ENCODE results near the gene SEMA4G. TPM values are rescaled to one million over a fixed set of nuclear protein-coding genes. Genes with fewer than 3 reads are reported as not detected.
A peak's percentile ranks its signal among the peaks of the same experiment; 100 is the strongest.

SEMA4G gene
- polyA plus RNA-seq, 1 experiment: 4.2 TPM

DNA sequence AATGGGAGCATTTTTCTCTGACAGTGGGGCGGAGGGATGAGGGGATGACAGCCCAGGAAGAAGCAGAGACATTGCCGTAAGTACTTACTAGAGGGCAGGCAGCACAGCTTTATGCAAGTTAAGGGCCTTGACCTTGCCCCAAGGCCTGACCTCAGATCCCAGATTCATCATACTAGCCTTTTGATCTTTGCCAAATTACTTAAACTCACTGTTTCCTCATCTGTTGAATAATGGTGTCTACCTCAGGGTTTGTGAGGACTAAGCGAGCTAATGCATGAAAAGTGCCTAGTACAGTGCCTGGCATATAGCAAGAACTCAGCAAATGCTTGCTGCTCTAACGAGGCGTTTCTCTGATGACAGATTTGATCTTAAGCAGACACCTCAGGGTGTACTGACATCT is 3.5 kb upstream of the SEMA4G start:
- ChIA-PET CTCF (interaction anchor here (1.2 to 4.2 kb wide), 6 partner anchors 9 to 49 kb away, joined by 3 to 22 read pairs (median 5); no protein-coding TSS in a partner anchor), POLR2A (interaction anchor here (0.6 kb wide), 1 partner anchor 57 kb away, joined by 30 read pairs; no protein-coding TSS in a partner anchor)
- TF ChIP-seq, protein P1, sequence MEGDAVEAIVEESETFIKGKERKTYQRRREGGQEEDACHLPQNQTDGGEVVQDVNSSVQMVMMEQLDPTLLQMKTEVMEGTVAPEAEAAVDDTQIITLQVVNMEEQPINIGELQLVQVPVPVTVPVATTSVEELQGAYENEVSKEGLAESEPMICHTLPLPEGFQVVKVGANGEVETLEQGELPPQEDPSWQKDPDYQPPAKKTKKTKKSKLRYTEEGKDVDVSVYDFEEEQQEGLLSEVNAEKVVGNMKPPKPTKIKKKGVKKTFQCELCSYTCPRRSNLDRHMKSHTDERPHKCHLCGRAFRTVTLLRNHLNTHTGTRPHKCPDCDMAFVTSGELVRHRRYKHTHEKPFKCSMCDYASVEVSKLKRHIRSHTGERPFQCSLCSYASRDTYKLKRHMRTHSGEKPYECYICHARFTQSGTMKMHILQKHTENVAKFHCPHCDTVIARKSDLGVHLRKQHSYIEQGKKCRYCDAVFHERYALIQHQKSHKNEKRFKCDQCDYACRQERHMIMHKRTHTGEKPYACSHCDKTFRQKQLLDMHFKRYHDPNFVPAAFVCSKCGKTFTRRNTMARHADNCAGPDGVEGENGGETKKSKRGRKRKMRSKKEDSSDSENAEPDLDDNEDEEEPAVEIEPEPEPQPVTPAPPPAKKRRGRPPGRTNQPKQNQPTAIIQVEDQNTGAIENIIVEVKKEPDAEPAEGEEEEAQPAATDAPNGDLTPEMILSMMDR (IDR thresholded peaks at IDR 0.05; ENCODE audit: insufficient read depth, low read depth, low read length): no peak
- no peak overlapping the region for H3K4me3 ChIP-seq (ENCODE audit: low read depth, low read length)
- no peaks in the 10 kb centered on the region for H3K27me3 ChIP-seq (ENCODE audit: control insufficient read depth, insufficient read depth, low read length)
- H3K36me3 ChIP-seq (ENCODE audit: control insufficient read depth, insufficient read depth, low read length): 0 out of 2 replicates have a peak, but pooled peaks cover 2% of the 10 kb centered on the region
- DNase-seq (ENCODE audit: low read depth): no peak

DNA sequence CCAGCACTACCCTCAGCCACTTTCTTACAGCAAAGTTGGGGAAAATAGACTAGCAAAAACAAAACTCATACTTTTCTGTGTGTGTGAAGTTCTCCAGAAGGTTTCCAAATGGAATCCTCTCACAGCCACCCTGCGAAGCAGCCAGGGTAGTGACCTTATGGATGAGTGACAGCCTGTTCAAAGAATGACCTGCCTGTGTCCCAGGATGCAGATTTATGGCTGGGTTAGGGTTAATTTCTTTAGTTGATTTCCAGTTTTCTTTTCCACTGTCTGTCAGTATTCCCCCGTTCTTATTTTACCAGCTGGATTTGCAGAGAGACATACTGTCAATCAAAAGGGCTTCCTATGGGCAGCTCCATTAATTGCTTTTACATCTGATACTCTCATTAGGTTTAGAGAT is 2.4 kb upstream of the SEMA4G start:
- POLR2A ChIA-PET: no interaction called here
- TF ChIP-seq, protein P1 (IDR thresholded peaks at IDR 0.05; ENCODE audit: insufficient read depth, low read depth, low read length): no peak
- Histone ChIP-seq H3K27me3 (ENCODE audit: control insufficient read depth, insufficient read depth, low read length) (no peaks in the 10 kb centered on the region), H3K36me3 (ENCODE audit: control insufficient read depth, insufficient read depth, low read length) (0 out of 2 replicates have a peak, but pooled peaks cover 2% of the 10 kb centered on the region), H3K4me3 (ENCODE audit: low read depth, low read length) (no peak overlapping the region)
- CTCF ChIA-PET: interaction anchor here (1.0 to 4.2 kb wide), 4 partner anchors 19 to 48 kb away, joined by 3 to 22 read pairs (median 6); no protein-coding TSS in a partner anchor
- DNase-seq (ENCODE audit: low read depth): no peak

DNA sequence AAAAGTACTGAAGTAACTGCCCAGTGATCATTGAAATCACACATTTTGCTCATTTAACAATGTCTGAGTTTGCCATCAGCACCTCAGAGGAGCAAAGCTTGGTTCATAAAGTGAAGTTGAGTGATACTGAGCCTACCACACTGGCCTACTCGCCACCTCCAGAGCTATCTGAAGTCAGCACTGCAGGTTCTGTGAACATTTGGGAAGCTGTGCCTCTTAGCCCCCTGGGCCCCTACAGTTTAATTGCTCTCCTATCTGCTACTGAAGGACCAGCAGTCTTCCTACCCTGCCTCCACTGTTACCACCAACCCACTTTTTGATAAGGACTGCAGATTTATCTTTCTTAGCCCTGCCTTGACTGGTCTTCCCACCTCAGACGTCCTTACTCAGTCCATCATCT is 2.0 kb upstream of the SEMA4G start:
- no peaks in the 10 kb centered on the region for H3K27me3 ChIP-seq (ENCODE audit: control insufficient read depth, insufficient read depth, low read length)
- TF ChIP-seq, protein P1 (IDR thresholded peaks at IDR 0.05; ENCODE audit: insufficient read depth, low read depth, low read length): no peak
- ChIA-PET CTCF (interaction anchor here (1.0 to 4.2 kb wide), 4 partner anchors 20 to 48 kb away, joined by 3 to 22 read pairs (median 6); no protein-coding TSS in a partner anchor), POLR2A (no interaction called here)
- no peak overlapping the region for H3K4me3 ChIP-seq (ENCODE audit: low read depth, low read length)
- 0 out of 2 replicates have a peak, but pooled peaks cover 2% of the 10 kb centered on the region for H3K36me3 ChIP-seq (ENCODE audit: control insufficient read depth, insufficient read depth, low read length)
- no peak for DNase-seq (ENCODE audit: low read depth)

GRCh38 chr10:100968062-100968736 is 1.1 kb upstream of the SEMA4G start:
- Histone ChIP-seq H3K4me3 (ENCODE audit: low read depth, low read length) (no peak overlapping the region; the same call in 1 of the 2 replicates), H3K27me3 (ENCODE audit: control insufficient read depth, insufficient read depth, low read length) (no peaks in the 10 kb centered on the region), H3K36me3 (ENCODE audit: control insufficient read depth, insufficient read depth, low read length) (0 out of 2 replicates have a peak, but pooled peaks cover 2% of the 10 kb centered on the region)
- ChIA-PET CTCF (interaction anchor here (0.6 to 4.2 kb wide), 13 partner anchors 11 to 1467 kb away, joined by 3 to 22 read pairs (median 4); no protein-coding TSS in a partner anchor), POLR2A (no interaction called here)
- no peak for DNase-seq (ENCODE audit: low read depth)
- TF ChIP-seq, protein P1 (IDR thresholded peaks at IDR 0.05; ENCODE audit: insufficient read depth, low read depth, low read length): no peak

DNA sequence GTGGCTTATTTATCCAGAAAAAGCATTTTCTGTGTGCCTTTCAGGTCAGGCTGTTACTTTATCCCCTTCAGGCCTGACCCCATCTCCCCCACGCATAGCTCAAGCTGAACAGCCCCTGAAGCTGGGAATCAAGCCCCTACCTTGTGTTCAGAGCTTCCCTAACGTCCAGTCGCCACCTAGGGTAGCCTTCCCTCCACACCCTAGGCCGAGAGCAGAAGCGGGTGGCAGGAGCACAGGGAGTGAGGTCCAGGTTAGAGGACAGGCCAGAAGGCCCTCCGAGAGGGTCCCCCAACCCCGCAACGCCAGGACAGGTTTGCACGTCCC is 479 bp upstream of the SEMA4G start:
- H3K4me3 ChIP-seq (ENCODE audit: low read depth, low read length): peak overlapping the region; percentile 67
- no peak for DNase-seq (ENCODE audit: low read depth)
- POLR2A ChIA-PET: no interaction called here
- TF ChIP-seq, protein P1 (IDR thresholded peaks at IDR 0.05; ENCODE audit: insufficient read depth, low read depth, low read length): no peak
- CTCF ChIA-PET: interaction anchor here (0.6 to 2.4 kb wide), 14 partner anchors 11 to 1466 kb away, joined by 3 to 12 read pairs (median 4); no protein-coding TSS in a partner anchor
- no peaks in the 10 kb centered on the region for H3K27me3 ChIP-seq (ENCODE audit: control insufficient read depth, insufficient read depth, low read length)
- 0 out of 2 replicates have a peak, but pooled peaks cover 2% of the 10 kb centered on the region for H3K36me3 ChIP-seq (ENCODE audit: control insufficient read depth, insufficient read depth, low read length)

Data from BJ (cell line).